ENCODE measurements around the gene CYP46A1.
"Not testable (repeated sequence)": the region's sequence is repeated elsewhere in the genome, so short reads cannot be mapped to it uniquely, and the experiment has no call there.

Gene CYP46A1

DNA sequence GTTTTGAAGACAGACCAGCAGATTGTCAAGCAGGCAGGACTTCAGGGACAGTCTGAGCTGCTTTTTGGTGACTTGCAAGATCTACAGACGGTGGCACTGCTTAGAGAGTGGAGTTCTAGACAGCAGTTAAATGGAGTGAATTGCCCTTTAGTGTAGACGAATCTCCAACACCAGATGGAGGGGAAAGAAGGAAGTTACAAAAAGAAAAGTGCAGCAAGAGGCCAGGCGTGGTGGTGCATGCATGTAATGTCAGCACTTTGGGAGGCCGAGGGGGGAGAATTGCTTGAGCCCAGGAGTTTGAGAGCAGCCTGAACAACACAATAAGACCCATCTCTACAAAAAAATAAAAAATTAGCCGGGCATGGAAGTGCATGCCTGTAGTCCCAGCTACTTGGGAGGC is 47.6 kb upstream of the CYP46A1 start:
- no peak overlapping the region for H3K4me3 ChIP-seq (ENCODE audit: low read depth, low read length)
- POLR2A ChIA-PET, result no interaction called here
- CTCF ChIA-PET, result no interaction called here
- no peaks in the 10 kb centered on the region for H3K9me3 ChIP-seq (ENCODE audit: control insufficient read depth, insufficient read depth, low read depth, low read length)
- no peaks in the 10 kb centered on the region for H3K36me3 ChIP-seq (ENCODE audit: control insufficient read depth in 2 of 2, insufficient read depth in 1 of 2, low read length in 2 of 2)
- no peaks in the 10 kb centered on the region for H3K4me1 ChIP-seq (ENCODE audit: control insufficient read depth, insufficient read depth, low read length)
- H3K27ac ChIP-seq (ENCODE audit: extremely low read depth, low read depth, low read length), result no peak overlapping the region
- TF ChIP-seq HOXD13 (CRISPR knock-in tag; IDR thresholded peaks at IDR 0.05; ENCODE audit: borderline replicate concordance), result no peak
- no peak for TF ChIP-seq EGR2 (tag by site-specific recombination; IDR thresholded peaks at IDR 0.05; ENCODE audit: low read depth)
- no peak for TF ChIP-seq ZNF391 (tag by site-specific recombination; IDR thresholded peaks at IDR 0.05; ENCODE audit: borderline replicate concordance, low read depth)
- no peak for TF ChIP-seq MEIS1 (CRISPR knock-in tag; IDR thresholded peaks at IDR 0.05; ENCODE audit: borderline replicate concordance)

DNA sequence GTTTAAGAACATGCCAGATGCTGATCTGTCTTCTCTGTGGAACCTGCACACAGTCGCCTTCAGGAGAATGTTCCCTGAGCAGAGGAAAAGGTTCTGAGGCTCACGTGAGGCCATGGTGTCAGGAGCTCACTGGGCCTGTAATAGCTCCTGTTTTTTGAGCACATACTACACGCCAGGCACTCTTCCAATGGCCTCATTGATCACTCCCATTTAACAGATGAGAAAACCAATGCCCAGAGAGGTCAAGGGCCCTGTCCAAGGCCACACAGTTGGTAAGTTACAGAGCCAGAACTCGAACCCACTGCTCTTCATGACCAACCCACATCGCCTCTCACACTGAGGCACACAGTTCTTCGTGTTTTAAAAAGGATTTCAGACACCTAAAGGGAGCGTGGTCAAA is 46.5 kb upstream of the CYP46A1 start:
- H3K4me3 ChIP-seq (ENCODE audit: low read depth, low read length), result no peak overlapping the region
- POLR2A ChIA-PET, result no interaction called here
- CTCF ChIA-PET, result interaction anchor here (0.6 kb wide), 1 partner anchor 115 kb away, joined by 4 read pairs; no protein-coding TSS in a partner anchor
- H3K9me3 ChIP-seq (ENCODE audit: control insufficient read depth, insufficient read depth, low read depth, low read length), result no peaks in the 10 kb centered on the region
- H3K4me1 ChIP-seq (ENCODE audit: control insufficient read depth, insufficient read depth, low read length), result no peaks in the 10 kb centered on the region
- no peak overlapping the region for H3K27ac ChIP-seq (ENCODE audit: extremely low read depth, low read depth, low read length)
- TF ChIP-seq KLF16 (tag by site-specific recombination; IDR thresholded peaks at IDR 0.05) (no peak), ZNF768 (tag by site-specific recombination; IDR thresholded peaks at IDR 0.05) (0 out of 2 replicates have a peak, but pooled peaks have one; percentile 32), ZNF664 (tag by site-specific recombination; IDR thresholded peaks at IDR 0.05) (peak; percentile 65; the same call in 1 of the 2 replicates)
- TF ChIP-seq, protein P1, sequence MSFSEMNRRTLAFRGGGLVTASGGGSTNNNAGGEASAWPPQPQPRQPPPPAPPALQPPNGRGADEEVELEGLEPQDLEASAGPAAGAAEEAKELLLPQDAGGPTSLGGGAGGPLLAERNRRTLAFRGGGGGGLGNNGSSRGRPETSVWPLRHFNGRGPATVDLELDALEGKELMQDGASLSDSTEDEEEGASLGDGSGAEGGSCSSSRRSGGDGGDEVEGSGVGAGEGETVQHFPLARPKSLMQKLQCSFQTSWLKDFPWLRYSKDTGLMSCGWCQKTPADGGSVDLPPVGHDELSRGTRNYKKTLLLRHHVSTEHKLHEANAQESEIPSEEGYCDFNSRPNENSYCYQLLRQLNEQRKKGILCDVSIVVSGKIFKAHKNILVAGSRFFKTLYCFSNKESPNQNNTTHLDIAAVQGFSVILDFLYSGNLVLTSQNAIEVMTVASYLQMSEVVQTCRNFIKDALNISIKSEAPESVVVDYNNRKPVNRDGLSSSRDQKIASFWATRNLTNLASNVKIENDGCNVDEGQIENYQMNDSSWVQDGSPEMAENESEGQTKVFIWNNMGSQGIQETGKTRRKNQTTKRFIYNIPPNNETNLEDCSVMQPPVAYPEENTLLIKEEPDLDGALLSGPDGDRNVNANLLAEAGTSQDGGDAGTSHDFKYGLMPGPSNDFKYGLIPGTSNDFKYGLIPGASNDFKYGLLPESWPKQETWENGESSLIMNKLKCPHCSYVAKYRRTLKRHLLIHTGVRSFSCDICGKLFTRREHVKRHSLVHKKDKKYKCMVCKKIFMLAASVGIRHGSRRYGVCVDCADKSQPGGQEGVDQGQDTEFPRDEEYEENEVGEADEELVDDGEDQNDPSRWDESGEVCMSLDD (tag by site-specific recombination; IDR thresholded peaks at IDR 0.05), result no peak
- TF ChIP-seq, protein P2, sequence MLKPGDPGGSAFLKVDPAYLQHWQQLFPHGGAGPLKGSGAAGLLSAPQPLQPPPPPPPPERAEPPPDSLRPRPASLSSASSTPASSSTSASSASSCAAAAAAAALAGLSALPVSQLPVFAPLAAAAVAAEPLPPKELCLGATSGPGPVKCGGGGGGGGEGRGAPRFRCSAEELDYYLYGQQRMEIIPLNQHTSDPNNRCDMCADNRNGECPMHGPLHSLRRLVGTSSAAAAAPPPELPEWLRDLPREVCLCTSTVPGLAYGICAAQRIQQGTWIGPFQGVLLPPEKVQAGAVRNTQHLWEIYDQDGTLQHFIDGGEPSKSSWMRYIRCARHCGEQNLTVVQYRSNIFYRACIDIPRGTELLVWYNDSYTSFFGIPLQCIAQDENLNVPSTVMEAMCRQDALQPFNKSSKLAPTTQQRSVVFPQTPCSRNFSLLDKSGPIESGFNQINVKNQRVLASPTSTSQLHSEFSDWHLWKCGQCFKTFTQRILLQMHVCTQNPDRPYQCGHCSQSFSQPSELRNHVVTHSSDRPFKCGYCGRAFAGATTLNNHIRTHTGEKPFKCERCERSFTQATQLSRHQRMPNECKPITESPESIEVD (tag by site-specific recombination; IDR thresholded peaks at IDR 0.05), result no peak
- no peaks in the 10 kb centered on the region for H3K36me3 ChIP-seq (ENCODE audit: control insufficient read depth in 2 of 2, insufficient read depth in 1 of 2, low read length in 2 of 2)

DNA sequence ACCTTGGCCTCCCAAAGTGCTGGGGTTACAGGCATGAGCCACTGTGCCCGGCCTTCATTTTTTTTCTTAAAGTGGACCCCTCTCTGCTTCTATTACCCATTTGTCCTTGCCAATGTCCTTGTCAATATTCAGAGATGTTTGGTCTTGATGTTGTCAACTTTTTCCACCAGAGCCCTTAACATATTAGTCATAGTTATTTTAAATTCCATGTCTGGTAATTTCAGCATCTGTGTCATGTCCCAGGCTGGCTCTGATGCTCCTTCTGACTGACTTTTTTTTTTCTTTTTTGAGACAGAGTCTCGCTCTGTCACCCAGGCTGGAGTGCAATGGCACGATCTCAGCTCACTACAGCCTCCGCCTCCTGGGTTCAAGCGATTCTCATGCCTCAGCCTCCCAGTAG is 41.3 kb upstream of the CYP46A1 start:
- CTCF ChIA-PET, result interaction anchor here (0.6 to 0.7 kb wide), 2 partner anchors 48 to 247 kb away, joined by 3 to 4 read pairs; no protein-coding TSS in a partner anchor
- H3K9me3 ChIP-seq (ENCODE audit: control insufficient read depth, insufficient read depth, low read depth, low read length); H3K4me1 ChIP-seq (ENCODE audit: control insufficient read depth, insufficient read depth, low read length); H3K36me3 ChIP-seq (ENCODE audit: control insufficient read depth in 2 of 2, insufficient read depth in 1 of 2, low read length in 2 of 2); H3K4me3 ChIP-seq (ENCODE audit: low read depth, low read length); POLR2A ChIA-PET; H3K27ac ChIP-seq (ENCODE audit: extremely low read depth, low read depth, low read length): not testable (repeated sequence)

DNA sequence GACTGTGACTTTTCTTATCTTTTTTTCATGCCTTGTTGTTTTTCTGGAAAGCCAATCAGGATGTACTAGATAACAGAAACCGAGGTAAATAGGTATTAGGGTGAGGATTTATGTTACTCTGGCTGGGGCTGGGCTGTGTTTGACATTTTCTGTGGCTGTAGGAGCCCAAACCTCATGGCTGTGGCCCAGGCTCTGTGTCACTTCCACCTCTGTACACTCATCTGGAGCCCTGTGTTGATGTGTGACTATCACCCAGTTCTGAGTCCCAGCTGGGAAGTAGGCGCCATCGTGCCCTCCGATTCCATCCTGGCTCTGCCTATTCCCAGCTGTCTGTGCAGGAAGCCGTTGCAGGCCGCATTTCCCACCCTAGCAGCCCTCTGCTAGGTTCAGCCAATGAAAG is 40.8 kb upstream of the CYP46A1 start:
- Histone ChIP-seq H3K4me1 (ENCODE audit: control insufficient read depth, insufficient read depth, low read length) (no peaks in the 10 kb centered on the region), H3K36me3 (ENCODE audit: control insufficient read depth in 2 of 2, insufficient read depth in 1 of 2, low read length in 2 of 2) (no peaks in the 10 kb centered on the region), H3K4me3 (ENCODE audit: low read depth, low read length) (no peak overlapping the region), H3K9me3 (ENCODE audit: control insufficient read depth, insufficient read depth, low read depth, low read length) (no peaks in the 10 kb centered on the region), H3K27ac (ENCODE audit: extremely low read depth, low read depth, low read length) (no peak overlapping the region)
- TF ChIP-seq SCRT1 (tag by site-specific recombination; IDR thresholded peaks at IDR 0.05; ENCODE audit: borderline replicate concordance) (0 out of 2 replicates have a peak, but pooled peaks have one; percentile 46), ZNF350 (tag by site-specific recombination; IDR thresholded peaks at IDR 0.05) (no peak)
- TF ChIP-seq, protein P3, sequence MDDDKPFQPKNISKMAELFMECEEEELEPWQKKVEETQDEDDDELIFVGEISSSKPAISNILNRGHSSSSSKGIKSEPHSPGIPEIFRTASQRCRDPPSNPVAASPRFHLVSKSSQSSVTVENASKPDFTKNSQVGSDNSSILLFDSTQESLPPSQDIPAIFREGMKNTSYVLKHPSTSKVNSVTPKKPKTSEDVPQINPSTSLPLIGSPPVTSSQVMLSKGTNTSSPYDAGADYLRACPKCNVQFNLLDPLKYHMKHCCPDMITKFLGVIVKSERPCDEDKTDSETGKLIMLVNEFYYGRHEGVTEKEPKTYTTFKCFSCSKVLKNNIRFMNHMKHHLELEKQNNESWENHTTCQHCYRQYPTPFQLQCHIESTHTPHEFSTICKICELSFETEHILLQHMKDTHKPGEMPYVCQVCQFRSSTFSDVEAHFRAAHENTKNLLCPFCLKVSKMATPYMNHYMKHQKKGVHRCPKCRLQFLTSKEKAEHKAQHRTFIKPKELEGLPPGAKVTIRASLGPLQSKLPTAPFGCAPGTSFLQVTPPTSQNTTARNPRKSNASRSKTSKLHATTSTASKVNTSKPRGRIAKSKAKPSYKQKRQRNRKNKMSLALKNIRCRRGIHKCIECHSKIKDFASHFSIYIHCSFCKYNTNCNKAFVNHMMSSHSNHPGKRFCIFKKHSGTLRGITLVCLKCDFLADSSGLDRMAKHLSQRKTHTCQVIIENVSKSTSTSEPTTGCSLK (tag by site-specific recombination; IDR thresholded peaks at IDR 0.05), result no peak
- POLR2A ChIA-PET, result no interaction called here
- CTCF ChIA-PET, result no interaction called here
